Activated CD4-positive, alpha-beta T cell treated with anti-CD3 and anti-CD28 coated beads, Interleukin-2, amount 10 ng/mL, durations not matched to agents 7 days and 5 days (primary cell): Measurements from ENCODE around the gene TTC7B. TPM values are rescaled to one million over a fixed set of nuclear protein-coding genes. Genes with fewer than 3 reads are reported as not detected.

Source experiments
- CTCF ChIA-PET: fragments of 350-600 bp; sonication (Branson Sonifier 250); formaldehyde crosslinking; loops from one replicate; lab custom pipeline; 2021; ENCODE audit warnings: antibody characterized with exemption; lab: Charles Lee
- POLR2A ChIA-PET: fragments of 350-600 bp; sonication (Branson Sonifier 250); formaldehyde crosslinking; loops from one replicate; lab custom pipeline; 2021; ENCODE audit warnings: antibody characterized with exemption; lab: Charles Lee
- DNase-seq: peaks from one replicate; pipeline ENCODE4 v3.0.0-alpha.2; 2020
- H3K27ac Mint-ChIP-seq: one replicate; pipeline ENCODE4 v1.8.0; 2021; ENCODE audit warnings: mild to moderate bottlenecking, moderate library complexity, mixed read lengths
- H3K27me3 Mint-ChIP-seq: one replicate; pipeline ENCODE4 v1.8.0; 2021; ENCODE audit warnings: mixed read lengths
- H3K36me3 Mint-ChIP-seq: one replicate; pipeline ENCODE4 v1.8.0; 2021; ENCODE audit warnings: low read depth, mixed read lengths
- H3K4me1 Mint-ChIP-seq: one replicate; pipeline ENCODE4 v1.8.0; 2021; ENCODE audit warnings: mixed read lengths
- H3K4me3 Mint-ChIP-seq: one replicate; pipeline ENCODE4 v1.8.0; 2021; ENCODE audit warnings: mild to moderate bottlenecking, moderate library complexity, mixed read lengths
- H3K9me3 Mint-ChIP-seq: one replicate; pipeline ENCODE4 v1.8.0; 2021; ENCODE audit warnings: mixed read lengths
- total RNA-seq, 2 experiments: library from RNA; stranded (reverse); gene quantifications; one replicate each; pipeline ENCODE4 v1.2.3, GENCODE V29; 2021

Gene TTC7B
- total RNA-seq, 2 experiments from 2014 or later = 2.7 to 2.9 TPM

DNA sequence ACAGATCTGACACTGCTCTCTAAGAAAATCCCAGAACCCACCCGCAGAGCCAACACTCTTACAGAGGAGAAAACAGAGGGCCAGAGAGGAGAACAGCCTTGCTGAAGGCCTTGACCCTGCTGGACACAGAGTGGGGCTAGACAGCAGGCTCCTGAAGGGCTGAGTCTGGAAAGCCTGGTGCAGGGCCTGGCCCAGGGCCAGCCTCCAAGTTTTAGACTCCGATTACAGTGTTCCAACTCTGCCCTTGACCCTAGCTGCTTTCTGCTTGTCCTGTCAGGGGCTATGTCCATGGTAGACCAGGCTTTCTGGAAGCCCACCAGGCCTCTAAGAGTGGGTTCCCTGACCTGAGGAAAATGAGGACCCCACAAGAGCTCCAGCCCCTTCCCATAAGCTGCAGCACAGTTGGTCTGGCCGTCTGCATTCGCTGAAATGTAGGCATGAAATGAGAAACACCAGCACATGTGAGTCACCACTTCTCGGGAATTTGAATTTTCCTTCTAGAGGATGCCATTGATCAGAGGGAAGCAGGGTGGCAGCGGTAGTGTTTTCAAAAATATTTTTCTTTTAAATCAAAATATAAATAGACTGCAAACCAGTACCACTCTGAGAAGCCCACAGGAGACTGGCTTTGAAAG is 265.0 kb downstream of the TTC7B start:
- Mint-ChIP-seq H3K4me1 (no peaks in the 10 kb centered on the region), H3K9me3 (no peaks in the 10 kb centered on the region), H3K4me3 (no peak overlapping the region), H3K27me3 (no peaks in the 10 kb centered on the region), H3K36me3 (no peaks in the 10 kb centered on the region), H3K27ac (no peak overlapping the region)
- CTCF ChIA-PET = interaction anchor here (0.6 to 1.4 kb wide), 2 partner anchors 11 to 59 kb away, joined by 3 read pairs; no protein-coding TSS in a partner anchor
- POLR2A ChIA-PET = no interaction called here
- no peak for DNase-seq

DNA sequence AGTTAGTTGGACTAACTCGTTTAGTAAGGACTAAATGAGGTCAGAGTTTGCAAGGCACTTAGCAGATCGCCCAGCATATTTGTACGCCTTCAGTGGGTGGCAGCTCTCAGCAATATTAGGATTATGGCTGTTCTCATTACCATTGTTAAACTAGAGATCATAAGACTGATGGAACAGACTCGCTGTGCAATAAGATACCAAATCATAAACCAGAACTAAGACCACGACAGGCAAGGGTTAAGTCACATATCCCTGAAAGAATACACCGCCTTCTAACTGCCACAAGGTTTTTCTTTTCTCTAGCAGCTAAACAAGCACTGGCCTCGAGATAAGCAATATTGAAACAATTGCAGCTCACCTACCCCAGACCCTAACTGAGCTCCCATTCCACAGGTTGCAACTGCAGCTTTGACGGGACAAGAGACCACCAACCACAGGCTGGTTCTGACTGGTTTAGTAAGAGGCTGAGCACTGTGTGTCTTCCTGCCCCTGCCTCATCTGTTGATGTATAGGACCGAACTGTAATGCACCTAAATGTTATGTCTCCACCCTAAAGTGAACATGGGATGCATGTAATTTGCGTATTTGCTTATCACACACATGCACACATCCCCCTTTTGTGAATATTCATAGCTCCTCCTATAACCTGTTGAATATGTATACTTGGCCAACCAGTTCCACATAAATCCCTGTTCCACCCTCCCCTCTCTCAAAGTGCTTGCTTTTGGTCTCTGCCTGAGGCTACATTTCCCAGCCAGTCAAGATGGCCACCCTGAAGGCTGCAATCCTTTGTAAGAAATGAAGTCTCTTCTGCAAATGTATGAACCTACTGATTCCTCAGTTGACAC is 266.2 kb downstream of the TTC7B start:
- Mint-ChIP-seq H3K27ac (no peak overlapping the region), H3K4me1 (no peaks in the 10 kb centered on the region), H3K27me3 (no peaks in the 10 kb centered on the region), H3K4me3 (no peak overlapping the region), H3K9me3 (no peaks in the 10 kb centered on the region), H3K36me3 (no peaks in the 10 kb centered on the region)
- POLR2A ChIA-PET = no interaction called here
- CTCF ChIA-PET = interaction anchor here (1.3 to 1.4 kb wide), 2 partner anchors 10 to 14 kb away, joined by 3 to 4 read pairs; no protein-coding TSS in a partner anchor
- DNase-seq = no peak

DNA sequence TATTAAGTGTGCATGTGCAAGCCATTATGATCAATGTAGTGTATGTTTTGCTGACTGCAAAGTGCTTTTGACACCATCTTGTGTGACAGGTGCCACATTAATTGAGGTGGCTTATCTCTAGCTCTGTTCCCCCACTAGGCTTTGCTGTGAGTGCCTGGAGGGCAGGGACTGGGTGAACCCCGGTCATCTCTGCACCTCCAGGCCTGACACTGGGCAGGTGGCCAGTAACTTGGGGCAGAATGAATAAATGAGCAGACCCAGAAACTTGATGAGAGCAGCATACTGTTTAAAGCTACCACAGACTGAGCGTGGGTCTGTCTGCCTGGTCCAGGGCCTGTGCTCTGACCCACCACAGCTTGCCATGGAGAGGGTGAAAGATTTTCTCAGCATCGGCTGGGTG is 267.8 kb downstream of the TTC7B start:
- DNase-seq = no peak
- no peaks in the 10 kb centered on the region for H3K4me1 Mint-ChIP-seq
- H3K27me3 Mint-ChIP-seq = no peaks in the 10 kb centered on the region
- no peaks in the 10 kb centered on the region for H3K36me3 Mint-ChIP-seq
- ChIA-PET POLR2A (no interaction called here), CTCF (no interaction called here)
- no peak overlapping the region for H3K27ac Mint-ChIP-seq
- H3K4me3 Mint-ChIP-seq = no peak overlapping the region
- H3K9me3 Mint-ChIP-seq = no peaks in the 10 kb centered on the region

DNA sequence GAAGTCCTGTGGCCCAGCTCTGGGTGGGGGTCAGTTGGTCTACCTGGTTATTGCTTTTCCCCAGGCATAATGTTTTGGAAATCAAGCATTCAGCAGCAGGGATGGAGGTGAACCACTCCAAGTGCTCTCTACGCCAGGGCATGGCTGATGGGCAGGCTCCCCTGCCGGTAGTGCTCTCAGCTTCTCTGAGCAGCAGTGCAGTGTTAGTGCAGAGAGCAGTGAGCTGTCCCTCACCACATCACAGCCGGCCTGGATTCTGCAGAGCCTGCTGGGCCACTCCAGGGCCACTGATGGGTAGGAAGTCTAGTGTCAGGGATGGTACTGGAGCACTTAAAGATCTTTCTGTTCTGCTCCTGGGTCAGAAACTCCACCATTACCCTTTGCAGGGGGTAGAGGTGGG is 268.3 kb downstream of the TTC7B start:
- Mint-ChIP-seq H3K4me3 (no peak overlapping the region), H3K9me3 (no peaks in the 10 kb centered on the region), H3K27ac (no peak overlapping the region), H3K27me3 (no peaks in the 10 kb centered on the region), H3K4me1 (no peaks in the 10 kb centered on the region), H3K36me3 (no peaks in the 10 kb centered on the region)
- CTCF ChIA-PET = interaction anchor here (0.5 kb wide), 1 partner anchor 80 kb away, joined by 3 read pairs; no protein-coding TSS in a partner anchor
- POLR2A ChIA-PET = no interaction called here
- DNase-seq = no peak

DNA sequence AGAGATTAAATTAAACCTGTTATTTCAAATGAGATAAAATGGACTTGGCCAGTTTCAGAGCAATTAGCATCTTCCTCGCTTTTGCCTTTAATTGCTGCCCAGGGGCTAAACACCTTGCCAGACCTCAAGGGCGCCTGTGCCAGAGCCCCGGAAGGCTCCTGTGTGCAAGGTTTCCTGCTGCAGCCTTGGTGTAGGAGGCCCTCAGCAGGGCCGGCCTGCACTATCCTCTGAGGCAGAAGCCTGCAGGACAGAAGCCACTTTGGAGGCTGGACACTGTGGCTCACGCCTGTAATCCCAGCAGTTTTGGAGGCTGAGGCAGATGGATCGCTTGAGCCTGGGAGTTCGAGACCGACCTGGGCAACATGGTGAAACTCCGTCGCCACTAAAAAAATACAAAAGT is 269.0 kb downstream of the TTC7B start:
- CTCF ChIA-PET = no interaction called here
- no peaks in the 10 kb centered on the region for H3K9me3 Mint-ChIP-seq
- H3K4me3 Mint-ChIP-seq = no peak overlapping the region
- no peaks in the 10 kb centered on the region for H3K27me3 Mint-ChIP-seq
- DNase-seq = no peak
- H3K4me1 Mint-ChIP-seq = no peaks in the 10 kb centered on the region
- POLR2A ChIA-PET = interaction anchor here (0.6 kb wide), 1 partner anchor 66 kb away, joined by 3 read pairs; no protein-coding TSS in a partner anchor
- no peak overlapping the region for H3K27ac Mint-ChIP-seq
- no peaks in the 10 kb centered on the region for H3K36me3 Mint-ChIP-seq

DNA sequence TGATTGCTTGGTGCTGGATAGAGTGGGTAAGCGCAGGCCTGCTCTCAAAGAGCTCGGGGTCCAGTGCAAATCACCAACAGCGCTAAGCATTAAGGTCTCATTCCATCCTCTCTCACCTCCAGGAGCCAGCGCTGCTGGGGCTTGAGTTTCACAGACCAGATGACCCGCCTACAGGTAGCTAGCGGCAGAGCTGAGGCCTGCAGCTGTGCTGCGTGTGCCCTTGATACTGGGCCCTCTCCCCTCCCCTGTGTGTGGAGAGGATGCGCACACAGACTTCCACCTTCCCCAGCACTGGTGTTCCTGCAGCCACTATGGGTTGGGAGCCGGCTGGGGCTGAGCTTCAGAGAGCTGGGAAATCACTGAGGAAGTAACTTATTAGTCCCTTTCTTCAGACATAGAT is 269.5 kb downstream of the TTC7B start:
- ChIA-PET CTCF (no interaction called here), POLR2A (no interaction called here)
- Mint-ChIP-seq H3K9me3 (no peaks in the 10 kb centered on the region), H3K4me1 (no peaks in the 10 kb centered on the region), H3K27ac (no peak overlapping the region), H3K27me3 (no peaks in the 10 kb centered on the region), H3K36me3 (no peaks in the 10 kb centered on the region), H3K4me3 (no peak overlapping the region)
- no peak for DNase-seq

DNA sequence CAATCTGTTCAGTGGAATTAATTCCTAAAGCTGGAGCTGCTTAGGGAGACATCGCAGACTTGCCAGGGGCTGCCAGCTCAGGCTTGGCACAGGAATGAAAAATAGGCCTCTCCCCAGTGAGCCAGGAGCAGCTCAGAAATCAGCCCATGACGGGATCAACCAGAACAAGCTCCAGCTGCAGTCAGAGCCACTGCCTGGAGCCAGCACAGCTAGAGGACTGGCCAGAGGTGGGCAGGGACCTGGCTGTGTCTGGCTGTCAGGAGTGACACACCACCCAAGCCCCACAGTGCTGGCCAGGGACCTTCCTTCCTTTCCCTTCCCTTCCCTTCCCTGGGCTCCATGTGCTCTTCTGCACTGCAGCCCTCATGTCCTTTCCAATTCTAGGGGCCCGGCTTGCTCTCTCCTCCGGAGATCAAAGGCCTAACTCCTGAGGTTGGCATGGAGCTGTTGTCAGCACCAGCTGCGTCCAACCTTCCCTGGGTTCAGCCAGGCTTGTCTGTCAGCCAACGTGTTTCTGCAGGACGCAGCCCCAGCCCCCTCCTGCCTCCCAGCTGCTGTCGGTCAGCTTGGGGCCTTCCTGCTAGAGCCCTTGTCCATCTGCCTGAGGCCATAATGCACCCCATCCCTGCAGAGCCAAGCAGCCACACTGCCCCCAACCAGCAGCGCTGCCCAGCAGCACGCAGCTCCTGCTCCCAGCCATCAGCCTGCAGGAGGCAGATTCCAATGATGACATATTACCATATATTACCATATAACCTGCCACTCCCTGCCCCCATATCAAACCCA is 270.1 kb downstream of the TTC7B start:
- Mint-ChIP-seq H3K4me1 (no peaks in the 10 kb centered on the region), H3K9me3 (no peaks in the 10 kb centered on the region), H3K4me3 (no peak overlapping the region), H3K27me3 (no peaks in the 10 kb centered on the region), H3K27ac (no peak overlapping the region), H3K36me3 (no peaks in the 10 kb centered on the region)
- CTCF ChIA-PET = no interaction called here
- POLR2A ChIA-PET = no interaction called here
- DNase-seq = no peak

DNA sequence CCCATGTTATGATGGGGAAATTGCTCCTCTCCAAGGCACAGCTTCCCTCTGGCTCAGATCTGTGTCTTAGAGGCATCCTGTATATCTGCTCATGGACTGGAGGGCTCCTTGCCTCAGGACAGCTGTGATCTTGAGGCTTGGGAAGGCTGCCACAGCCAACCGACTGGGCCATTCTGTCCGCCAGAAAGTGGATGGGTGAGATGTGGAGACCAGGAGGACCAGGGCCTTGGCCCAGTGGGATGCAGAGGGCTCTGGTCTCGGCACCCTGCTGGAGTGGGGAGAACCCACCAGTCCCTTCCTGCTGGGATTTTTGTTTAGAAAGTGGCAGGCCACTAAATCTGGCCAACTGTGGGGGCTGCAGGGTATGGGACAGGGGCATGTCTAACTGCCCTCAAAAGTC is 270.8 kb downstream of the TTC7B start:
- no peak for DNase-seq
- H3K9me3 Mint-ChIP-seq = no peaks in the 10 kb centered on the region
- CTCF ChIA-PET = interaction anchor here (1.4 kb wide), 1 partner anchor 59 kb away, joined by 5 read pairs; no protein-coding TSS in a partner anchor
- H3K27me3 Mint-ChIP-seq = no peaks in the 10 kb centered on the region
- POLR2A ChIA-PET = no interaction called here
- no peak overlapping the region for H3K27ac Mint-ChIP-seq
- H3K36me3 Mint-ChIP-seq = no peaks in the 10 kb centered on the region
- H3K4me1 Mint-ChIP-seq = no peaks in the 10 kb centered on the region
- no peak overlapping the region for H3K4me3 Mint-ChIP-seq

DNA sequence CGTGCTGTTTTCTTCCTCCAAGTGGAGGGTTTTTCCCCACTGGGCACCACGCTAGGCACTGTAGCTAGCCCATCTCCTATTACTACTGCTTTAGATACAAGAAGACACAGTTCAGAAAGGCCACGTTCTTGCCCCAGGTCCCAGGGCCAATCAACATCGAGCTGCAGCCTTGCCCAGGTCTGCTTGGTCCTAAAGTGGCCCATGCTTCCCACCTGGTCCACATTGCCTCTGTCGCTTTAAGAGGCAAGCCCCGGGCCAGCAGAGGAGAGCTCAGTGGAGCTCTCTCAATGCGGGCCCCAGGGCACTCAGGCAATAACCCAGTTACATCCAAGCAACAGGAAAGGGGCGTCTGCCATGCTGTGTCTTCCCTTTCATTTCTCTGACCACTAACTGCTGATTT is 271.3 kb downstream of the TTC7B start:
- no peaks in the 10 kb centered on the region for H3K4me1 Mint-ChIP-seq
- H3K27me3 Mint-ChIP-seq = no peaks in the 10 kb centered on the region
- CTCF ChIA-PET = interaction anchor here (0.6 to 1.4 kb wide), 2 partner anchors 34 to 59 kb away, joined by 3 to 5 read pairs; no protein-coding TSS in a partner anchor

DNA sequence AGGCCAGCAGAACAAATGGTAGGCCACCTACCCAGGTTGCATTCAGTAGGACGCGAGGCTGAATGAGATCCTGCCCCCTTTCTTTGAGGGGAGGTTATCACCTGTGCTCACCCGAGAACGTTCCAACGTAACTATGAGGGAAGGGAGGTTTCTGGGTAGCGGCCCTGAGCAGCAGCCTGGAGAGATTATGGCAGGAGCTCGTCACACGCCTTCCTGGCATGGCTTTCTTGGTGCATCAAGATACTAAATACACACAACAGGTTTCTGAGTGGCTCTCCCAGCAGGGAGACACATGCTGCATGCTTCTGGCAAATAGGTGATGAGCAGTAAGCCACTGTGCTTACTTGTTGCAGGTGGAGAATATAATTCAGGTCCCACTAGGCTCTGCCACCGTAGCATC is 271.7 kb downstream of the TTC7B start:
- no peak overlapping the region for H3K27ac Mint-ChIP-seq
- no peaks in the 10 kb centered on the region for H3K9me3 Mint-ChIP-seq
- no peaks in the 10 kb centered on the region for H3K27me3 Mint-ChIP-seq
- CTCF ChIA-PET = interaction anchor here (0.6 to 1.4 kb wide), 2 partner anchors 34 to 58 kb away, joined by 3 to 5 read pairs; no protein-coding TSS in a partner anchor
- no peaks in the 10 kb centered on the region for H3K4me1 Mint-ChIP-seq
- POLR2A ChIA-PET = no interaction called here
- H3K4me3 Mint-ChIP-seq = no peak overlapping the region
- no peaks in the 10 kb centered on the region for H3K36me3 Mint-ChIP-seq
- no peak for DNase-seq

More for the DNA sequence above, 271.3 kb downstream of the TTC7B start:
- Mint-ChIP-seq H3K36me3 (no peaks in the 10 kb centered on the region), H3K4me3 (no peak overlapping the region), H3K27ac (no peak overlapping the region), H3K9me3 (no peaks in the 10 kb centered on the region)
- DNase-seq = no peak
- POLR2A ChIA-PET = no interaction called here

DNA sequence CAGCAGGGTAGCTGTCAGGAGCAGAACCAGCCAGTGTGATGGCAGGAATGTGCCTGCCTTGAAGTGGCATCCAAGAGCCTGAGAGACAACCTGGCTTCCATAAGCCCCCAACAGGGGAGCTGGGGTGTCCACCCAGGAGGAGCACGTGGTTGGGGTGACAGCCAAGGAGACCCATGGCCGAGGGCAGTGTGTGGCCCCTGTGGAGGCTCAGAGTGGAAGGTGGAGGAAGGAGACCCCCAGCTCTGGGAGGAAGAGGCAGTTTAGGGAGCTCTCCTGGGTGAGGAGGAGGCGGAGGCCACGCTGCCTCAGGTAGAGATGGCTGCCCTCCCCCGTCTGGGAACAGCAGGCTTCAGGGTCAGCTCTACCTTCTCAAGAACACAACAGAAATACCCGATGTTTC is 272.4 kb downstream of the TTC7B start:
- H3K4me3 Mint-ChIP-seq = no peak overlapping the region
- DNase-seq = no peak
- no peaks in the 10 kb centered on the region for H3K27me3 Mint-ChIP-seq
- ChIA-PET CTCF (no interaction called here), POLR2A (interaction anchor here (0.7 kb wide), 1 partner anchor 14 kb away, joined by 3 read pairs; no protein-coding TSS in a partner anchor)
- H3K27ac Mint-ChIP-seq = no peak overlapping the region
- H3K36me3 Mint-ChIP-seq = no peaks in the 10 kb centered on the region
- no peaks in the 10 kb centered on the region for H3K4me1 Mint-ChIP-seq
- no peaks in the 10 kb centered on the region for H3K9me3 Mint-ChIP-seq

DNA sequence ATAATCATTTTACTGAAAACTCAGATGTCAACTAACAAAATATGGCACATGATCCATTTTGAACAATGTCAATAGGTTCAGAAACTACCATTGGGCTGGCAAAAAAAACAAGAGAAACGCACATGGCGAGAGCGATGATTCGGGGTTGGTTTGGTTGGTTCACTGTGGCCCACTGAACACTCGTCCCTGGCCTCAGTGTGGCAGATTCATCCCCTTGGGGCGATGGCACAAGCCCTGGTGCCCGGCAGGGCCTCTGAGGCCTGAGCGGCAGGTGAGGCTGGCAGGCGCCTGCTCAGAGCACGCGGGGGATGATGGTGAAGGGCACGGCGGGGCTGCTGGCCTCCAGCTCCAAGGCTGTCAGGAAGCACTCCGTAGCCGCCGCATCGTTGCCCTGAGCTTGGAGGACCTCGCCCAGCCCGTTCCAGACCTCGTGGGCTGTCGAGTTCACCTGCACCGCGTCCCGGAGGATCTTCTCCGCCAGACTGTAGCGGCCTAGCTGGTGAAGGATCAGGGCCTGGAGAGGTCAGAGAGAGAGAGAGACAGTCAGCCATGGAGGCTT is 275.1 kb downstream of the TTC7B start:
- Mint-ChIP-seq H3K4me3 (no peak overlapping the region), H3K27me3 (no peaks in the 10 kb centered on the region), H3K36me3 (no peaks in the 10 kb centered on the region), H3K4me1 (no peaks in the 10 kb centered on the region), H3K27ac (no peak overlapping the region), H3K9me3 (no peaks in the 10 kb centered on the region)
- POLR2A ChIA-PET = no interaction called here
- CTCF ChIA-PET = interaction anchor here (1.3 kb wide), 1 partner anchor 10 kb away, joined by 3 read pairs; no protein-coding TSS in a partner anchor
- DNase-seq = no peak
